H1 (cell line): ENCODE measurements around the gene IGF2R.

Experiments used
- JUND ChIP-seq: IDR thresholded peaks from 2 replicates; pipeline ENCODE4 v1.6.1; 2011; ENCODE audit warnings: mild to moderate bottlenecking, improper control_type of control experiment, low read length
- POLR2AphosphoS5 ChIP-seq: IDR thresholded peaks from 2 replicates; pipeline ENCODE4 v1.6.1; 2011; ENCODE audit warnings: low read depth, low read length
- SP2 ChIP-seq: IDR thresholded peaks from 2 replicates; pipeline ENCODE4 v1.6.1; 2012; ENCODE audit warnings: mild to moderate bottlenecking, low read length, inconsistent platforms
- TEAD4 ChIP-seq: IDR thresholded peaks from 2 replicates; pipeline ENCODE4 v1.6.1; 2012; ENCODE audit warnings: low read depth, low read length, inconsistent platforms, mixed read lengths
- TF ChIP-seq, protein P1 (sequence below), 3 experiments: IDR thresholded peaks; 1 replicate in 2 of 3; 2 replicates in 1 of 3; pipeline versions ENCODE4 v1.5.1 to v1.6.1; 2011; ENCODE audit warnings: low read length in 3 of 3, mild to moderate bottlenecking in 3 of 3, inconsistent platforms in 2 of 3, low read depth in 1 of 3, moderate library complexity in 1 of 3; ENCODE audit not compliant: insufficient read depth in 1 of 3; ENCODE audit errors: control extremely low read depth in 1 of 3

- TF ChIP-seq, protein P1, sequence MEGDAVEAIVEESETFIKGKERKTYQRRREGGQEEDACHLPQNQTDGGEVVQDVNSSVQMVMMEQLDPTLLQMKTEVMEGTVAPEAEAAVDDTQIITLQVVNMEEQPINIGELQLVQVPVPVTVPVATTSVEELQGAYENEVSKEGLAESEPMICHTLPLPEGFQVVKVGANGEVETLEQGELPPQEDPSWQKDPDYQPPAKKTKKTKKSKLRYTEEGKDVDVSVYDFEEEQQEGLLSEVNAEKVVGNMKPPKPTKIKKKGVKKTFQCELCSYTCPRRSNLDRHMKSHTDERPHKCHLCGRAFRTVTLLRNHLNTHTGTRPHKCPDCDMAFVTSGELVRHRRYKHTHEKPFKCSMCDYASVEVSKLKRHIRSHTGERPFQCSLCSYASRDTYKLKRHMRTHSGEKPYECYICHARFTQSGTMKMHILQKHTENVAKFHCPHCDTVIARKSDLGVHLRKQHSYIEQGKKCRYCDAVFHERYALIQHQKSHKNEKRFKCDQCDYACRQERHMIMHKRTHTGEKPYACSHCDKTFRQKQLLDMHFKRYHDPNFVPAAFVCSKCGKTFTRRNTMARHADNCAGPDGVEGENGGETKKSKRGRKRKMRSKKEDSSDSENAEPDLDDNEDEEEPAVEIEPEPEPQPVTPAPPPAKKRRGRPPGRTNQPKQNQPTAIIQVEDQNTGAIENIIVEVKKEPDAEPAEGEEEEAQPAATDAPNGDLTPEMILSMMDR (IDR thresholded peaks at IDR 0.05; ENCODE audit: control extremely low read depth in 1 of 3, insufficient read depth in 1 of 3, low read depth in 1 of 3, low read length in 3 of 3), result no peak
- TF ChIP-seq POLR2AphosphoS5, result no peak
- TF ChIP-seq TEAD4, result no peak
- no peak for TF ChIP-seq SP2
- TF ChIP-seq JUND, result no peak
Observed at GRCh38 chr6:159983641-159984080, 14.8 kb downstream of the IGF2R start.
